Bronchus fibroblast of lung (primary cell): ENCODE measurements around the gene ZPR1. TPM values are rescaled to one million over a fixed set of nuclear protein-coding genes. Genes with fewer than 3 reads are reported as not detected.

Source experiments
- total RNA-seq: library from RNA; depleted of rRNA; stranded (reverse); fragments of >200 nt; gene quantifications from 2 replicates; pipeline ENCODE4 v1.2.3, GENCODE V29; 2015

ZPR1 gene
- total RNA-seq, result 39.8 and 40.6 TPM in 2 replicates

GRCh38 chr11:116787786-116788486 lies at the start of gene ZPR1:
TSS of gene ZPR1 (minus strand) at chr11:116788023. CDS start at chr11:116787990, 33 bp downstream.

GRCh38 chr11:116829525-116830183 lies 41.8 kb upstream of the ZPR1 start, which contains the start of gene APOC3:
TSS of gene APOC3 (plus strand) at chr11:116829907. CDS start at chr11:116830583, 676 bp downstream.

GRCh38 chr11:116823031-116823843 lies 35.4 kb upstream of the ZPR1 start, which contains the start of gene APOA4:
TSS of gene APOA4 (minus strand) at chr11:116823304. CDS start at chr11:116823191, 113 bp downstream.

GRCh38 chr11:116791813-116792143 lies 4.0 kb upstream of the ZPR1 start, which contains the start of gene APOA5:
TSS of gene APOA5 (minus strand) at chr11:116791879. CDS start at chr11:116791860, 19 bp downstream.

GRCh38 chr11:116772443-116773202 lies 15.2 kb downstream of the ZPR1 start, which contains the start of gene BUD13:
TSS of gene BUD13 (minus strand) at chr11:116772987. CDS start at chr11:116772964, 23 bp downstream.

Other genes with a start within 250 kb of the ZPR1 start
- gene BUD13, start 15.0 kb downstream of the ZPR1 start, total RNA-seq, result 12.0 and 16.5 TPM in 2 replicates
- not detected in 2 replicates for gene APOA5, start 3.9 kb upstream of the ZPR1 start, total RNA-seq
- gene APOA4, start 35.3 kb upstream of the ZPR1 start, total RNA-seq, result not detected in 2 replicates
- not detected in 2 replicates for gene APOC3, start 41.9 kb upstream of the ZPR1 start, total RNA-seq
- not detected in 2 replicates for gene APOA1, start 49.6 kb upstream of the ZPR1 start, total RNA-seq